ENCODE data around the gene TBC1D5. TPM values are rescaled to one million over a fixed set of nuclear protein-coding genes. Genes with fewer than 3 reads are reported as not detected.

Gene TBC1D5
- total RNA-seq, 1 donor from 2014 or later, result 55.6 TPM

DNA sequence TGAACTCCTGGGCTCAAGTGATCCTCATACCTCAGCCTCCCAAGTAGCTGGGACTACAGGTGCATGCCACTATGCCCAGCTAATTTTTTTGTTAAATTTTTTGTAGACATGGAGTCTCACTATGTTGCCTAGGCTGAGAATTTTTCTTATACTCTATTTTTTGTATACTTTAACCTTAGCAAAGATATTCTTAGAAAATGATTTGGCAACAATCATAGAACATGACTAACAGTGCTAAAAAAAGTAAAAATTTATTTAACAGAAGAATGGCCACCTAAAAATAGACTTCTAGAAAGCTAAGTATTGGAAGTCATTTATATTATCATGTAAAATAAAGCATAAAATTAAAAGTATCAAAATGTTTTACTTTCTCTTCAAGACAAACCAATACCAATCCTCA is 535.4 kb downstream of the TBC1D5 start:
- no peak overlapping the region for H3K4me3 Mint-ChIP-seq (ENCODE audit: low read depth)
- no peak for TF ChIP-seq CTCF (IDR thresholded peaks at IDR 0.05; ENCODE audit: unreplicated experiment)
- peaks cover 13% of the 10 kb centered on the region for H3K9me3 Mint-ChIP-seq (ENCODE audit: low read depth)
- no peak for DNase-seq (ENCODE audit: low spot score, unreplicated experiment)
- no peaks in the 10 kb centered on the region for H3K4me1 Mint-ChIP-seq (ENCODE audit: low read depth)
- no peaks in the 10 kb centered on the region for H3K27me3 Mint-ChIP-seq
- no peak overlapping the region for H3K27ac Mint-ChIP-seq
- H3K36me3 Mint-ChIP-seq (ENCODE audit: insufficient read depth), result peaks cover 20% of the 10 kb centered on the region

DNA sequence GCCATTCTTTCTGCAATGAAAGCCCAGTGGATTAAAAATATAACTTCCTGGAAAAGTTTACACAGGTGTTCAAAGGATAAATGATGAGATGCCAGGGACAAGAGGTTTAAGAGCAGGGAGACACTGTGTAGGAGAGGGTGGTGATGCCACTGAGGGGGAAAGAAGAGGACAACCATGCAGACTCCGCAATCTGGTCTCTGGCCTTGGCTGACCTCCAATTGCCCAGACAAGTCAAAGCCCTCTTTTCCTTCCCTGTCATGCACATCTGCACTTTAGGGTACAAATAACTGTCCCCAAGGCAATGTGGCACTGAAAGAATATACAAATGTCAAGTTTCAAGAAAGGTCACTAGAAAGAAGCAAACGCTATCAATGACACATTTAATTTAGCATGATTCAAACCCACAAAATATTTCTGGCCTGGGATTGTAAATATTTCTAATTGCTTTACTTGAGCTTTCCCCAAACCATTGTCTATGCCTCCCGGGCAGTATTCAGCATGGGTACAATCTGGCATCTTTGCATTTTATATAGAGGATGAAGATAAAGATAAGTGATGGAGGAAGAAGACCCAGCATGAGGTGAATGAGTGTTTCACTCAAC is 538.3 kb downstream of the TBC1D5 start:
- no peak overlapping the region for H3K27ac Mint-ChIP-seq
- peaks cover 27% of the 10 kb centered on the region for H3K36me3 Mint-ChIP-seq (ENCODE audit: insufficient read depth)
- H3K4me3 Mint-ChIP-seq (ENCODE audit: low read depth), result no peak overlapping the region
- no peaks in the 10 kb centered on the region for H3K27me3 Mint-ChIP-seq
- no peak for DNase-seq (ENCODE audit: low spot score, unreplicated experiment)
- H3K4me1 Mint-ChIP-seq (ENCODE audit: low read depth), result no peaks in the 10 kb centered on the region
- TF ChIP-seq CTCF (IDR thresholded peaks at IDR 0.05; ENCODE audit: unreplicated experiment), result no peak
- peaks cover 17% of the 10 kb centered on the region for H3K9me3 Mint-ChIP-seq (ENCODE audit: low read depth)

GRCh38 chr3:17201538-17201937 is 540.9 kb downstream of the TBC1D5 start:
- peaks cover 17% of the 10 kb centered on the region for H3K9me3 Mint-ChIP-seq (ENCODE audit: low read depth)
- DNase-seq (ENCODE audit: low spot score, unreplicated experiment), result no peak
- no peak for TF ChIP-seq CTCF (IDR thresholded peaks at IDR 0.05; ENCODE audit: unreplicated experiment)
- H3K4me3 Mint-ChIP-seq (ENCODE audit: low read depth), result no peak overlapping the region
- H3K36me3 Mint-ChIP-seq (ENCODE audit: insufficient read depth), result peaks cover 29% of the 10 kb centered on the region
- no peaks in the 10 kb centered on the region for H3K27me3 Mint-ChIP-seq
- H3K27ac Mint-ChIP-seq, result no peak overlapping the region
- no peaks in the 10 kb centered on the region for H3K4me1 Mint-ChIP-seq (ENCODE audit: low read depth)

DNA sequence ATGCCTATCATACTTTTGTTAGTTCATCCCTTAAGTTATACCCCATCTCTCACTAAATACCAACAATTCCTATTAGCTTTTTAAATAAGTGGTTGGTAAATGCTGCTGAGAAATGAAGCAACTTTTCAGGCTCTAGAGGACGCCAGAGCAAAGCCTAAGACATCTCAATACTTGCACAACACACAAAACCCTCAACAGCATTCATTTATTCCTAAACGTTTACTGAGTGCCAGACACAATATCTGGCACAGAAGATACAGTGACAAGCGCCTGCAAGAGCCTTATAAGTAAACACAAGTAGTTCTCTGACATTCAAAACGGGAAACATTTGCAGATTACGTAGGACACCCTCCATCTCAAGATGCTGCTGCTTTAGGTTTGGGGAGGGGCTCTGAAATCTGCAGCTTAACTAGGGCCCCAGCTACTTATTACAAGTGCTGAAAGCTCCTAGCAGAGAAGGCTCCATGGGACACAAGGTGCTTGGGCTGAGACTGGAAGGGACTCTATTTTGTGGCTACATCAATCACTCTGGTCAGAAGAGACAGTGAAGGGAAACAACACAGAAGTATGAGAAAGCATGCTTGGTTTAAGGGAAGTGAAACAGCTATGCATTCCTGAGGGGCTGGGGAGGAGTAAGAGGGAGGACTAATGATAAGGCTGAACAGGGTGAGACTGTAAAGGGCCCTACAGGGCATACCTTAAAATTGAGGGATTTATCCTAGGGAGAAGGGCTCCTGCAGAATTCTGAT is 546.4 kb downstream of the TBC1D5 start:
- no peak for TF ChIP-seq CTCF (IDR thresholded peaks at IDR 0.05; ENCODE audit: unreplicated experiment)
- peaks cover 2% of the 10 kb centered on the region for H3K4me1 Mint-ChIP-seq (ENCODE audit: low read depth)
- DNase-seq (ENCODE audit: low spot score, unreplicated experiment), result no peak
- H3K4me3 Mint-ChIP-seq (ENCODE audit: low read depth), result no peak overlapping the region
- peaks cover 5% of the 10 kb centered on the region for H3K36me3 Mint-ChIP-seq (ENCODE audit: insufficient read depth)
- no peak overlapping the region for H3K27ac Mint-ChIP-seq
- H3K27me3 Mint-ChIP-seq, result no peaks in the 10 kb centered on the region
- H3K9me3 Mint-ChIP-seq (ENCODE audit: low read depth), result no peaks in the 10 kb centered on the region

DNA sequence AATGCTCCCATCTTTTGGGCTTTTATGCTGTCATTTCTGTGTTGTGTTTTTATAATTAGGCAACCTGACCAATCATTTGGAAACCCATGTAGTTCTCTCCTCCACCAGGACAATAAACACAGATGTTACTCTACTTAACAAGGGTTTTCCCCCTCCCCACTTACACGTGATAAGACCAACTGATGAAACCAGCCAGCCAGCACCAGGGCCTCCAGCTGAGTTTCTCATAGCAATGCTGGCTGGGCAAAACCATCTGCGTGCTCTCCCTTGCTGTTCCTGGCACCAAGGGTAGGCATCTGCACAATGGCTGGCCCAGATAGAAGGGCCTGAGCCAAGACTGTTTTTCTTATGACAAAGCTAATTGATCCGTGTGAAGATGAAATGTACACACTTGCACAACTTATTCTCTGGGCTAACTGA is 547.2 kb downstream of the TBC1D5 start:
- no peak for TF ChIP-seq CTCF (IDR thresholded peaks at IDR 0.05; ENCODE audit: unreplicated experiment)
- H3K36me3 Mint-ChIP-seq (ENCODE audit: insufficient read depth), result peaks cover 2% of the 10 kb centered on the region
- H3K9me3 Mint-ChIP-seq (ENCODE audit: low read depth), result no peaks in the 10 kb centered on the region
- H3K27ac Mint-ChIP-seq, result no peak overlapping the region
- no peaks in the 10 kb centered on the region for H3K27me3 Mint-ChIP-seq
- H3K4me3 Mint-ChIP-seq (ENCODE audit: low read depth), result no peak overlapping the region
- peaks cover 2% of the 10 kb centered on the region for H3K4me1 Mint-ChIP-seq (ENCODE audit: low read depth)
- DNase-seq (ENCODE audit: low spot score, unreplicated experiment), result no peak
